Measurements from ENCODE around the gene XRCC5.

- TF ChIP-seq EZH2 (IDR thresholded peaks at IDR 0.05) (no peak), EZH2phosphoT487 (IDR thresholded peaks at IDR 0.05) (no peak)
- TF ChIP-seq, protein P1, sequence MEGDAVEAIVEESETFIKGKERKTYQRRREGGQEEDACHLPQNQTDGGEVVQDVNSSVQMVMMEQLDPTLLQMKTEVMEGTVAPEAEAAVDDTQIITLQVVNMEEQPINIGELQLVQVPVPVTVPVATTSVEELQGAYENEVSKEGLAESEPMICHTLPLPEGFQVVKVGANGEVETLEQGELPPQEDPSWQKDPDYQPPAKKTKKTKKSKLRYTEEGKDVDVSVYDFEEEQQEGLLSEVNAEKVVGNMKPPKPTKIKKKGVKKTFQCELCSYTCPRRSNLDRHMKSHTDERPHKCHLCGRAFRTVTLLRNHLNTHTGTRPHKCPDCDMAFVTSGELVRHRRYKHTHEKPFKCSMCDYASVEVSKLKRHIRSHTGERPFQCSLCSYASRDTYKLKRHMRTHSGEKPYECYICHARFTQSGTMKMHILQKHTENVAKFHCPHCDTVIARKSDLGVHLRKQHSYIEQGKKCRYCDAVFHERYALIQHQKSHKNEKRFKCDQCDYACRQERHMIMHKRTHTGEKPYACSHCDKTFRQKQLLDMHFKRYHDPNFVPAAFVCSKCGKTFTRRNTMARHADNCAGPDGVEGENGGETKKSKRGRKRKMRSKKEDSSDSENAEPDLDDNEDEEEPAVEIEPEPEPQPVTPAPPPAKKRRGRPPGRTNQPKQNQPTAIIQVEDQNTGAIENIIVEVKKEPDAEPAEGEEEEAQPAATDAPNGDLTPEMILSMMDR (IDR thresholded peaks at IDR 0.05): no peak
Observed at GRCh38 chr2:216075510-216076485, 33.4 kb upstream of the XRCC5 start.

Measured in neural progenitor cell (in vitro differentiated cells).